ENCODE measurements around the gene C5orf24. TPM values are rescaled to one million over a fixed set of nuclear protein-coding genes. Genes with fewer than 3 reads are reported as not detected.

The C5orf24 gene
- total and polyA plus RNA-seq, 10 of the 15 experiments (the other 5 are each of a cell fraction or from before 2014, with no cell fraction given): 5.4 to 26.8 (median 15.6) TPM

DNA sequence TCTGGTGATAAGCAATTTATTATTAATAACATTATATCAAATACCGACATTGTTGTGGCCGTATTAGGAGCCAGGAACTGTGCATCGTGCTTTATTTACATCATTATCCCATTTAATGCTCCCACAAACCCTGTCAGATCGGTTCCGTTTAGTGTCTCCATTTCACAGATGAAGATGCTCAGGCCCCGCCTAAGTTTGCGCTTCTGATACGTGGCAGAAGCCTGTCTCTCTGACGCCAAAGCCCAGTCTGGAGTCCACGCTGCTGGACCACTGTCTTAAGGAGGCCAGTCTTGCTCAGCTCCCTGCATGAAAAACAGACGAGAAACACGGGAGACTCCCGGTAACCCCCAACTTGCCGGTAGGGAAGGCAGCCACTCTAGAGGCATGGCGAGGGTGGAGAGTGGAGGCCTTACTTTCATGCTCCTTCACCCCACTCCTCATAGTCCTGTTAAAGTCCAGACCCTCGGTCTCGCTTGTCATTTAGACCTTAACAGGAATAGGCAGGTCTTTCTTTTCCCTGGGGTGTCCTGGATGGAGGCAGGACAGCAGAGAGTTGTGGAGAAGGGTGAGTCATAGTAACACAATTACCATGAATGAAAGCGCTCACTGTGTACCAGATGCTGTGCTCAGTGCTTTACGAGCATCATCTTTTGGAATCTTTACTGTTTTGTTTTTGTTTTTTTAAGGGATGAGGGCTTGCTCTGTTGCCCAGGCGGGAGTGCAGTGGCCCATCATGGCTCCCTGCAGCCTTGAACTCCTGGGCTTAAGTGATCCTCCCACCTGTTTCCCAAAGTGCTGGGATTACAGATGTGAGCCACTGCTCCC lies 29.3 kb downstream of the C5orf24 start:
- no peaks in the 10 kb centered on the region for H3K36me3 ChIP-seq (ENCODE audit: control insufficient read depth in 2 of 2, insufficient read depth in 2 of 2, low read length in 1 of 2)
- no TSS peak for BruUV-seq (replicated peaks)
- H2AFZ ChIP-seq (ENCODE audit: control insufficient read depth, low read depth, low read length): peak overlapping the region; percentile 66
- no peak for FAIRE-seq
- in situ Hi-C loops (cut with MboI) (no loop called here), intact Hi-C loops (cut with micrococcal nuclease; ENCODE audit: unreplicated experiment) (loop anchor here (1.0 kb wide), 1 partner anchor 30 kb away; the partner anchor contains the start of gene PCBD2)
- H3K4me2 ChIP-seq (ENCODE audit: control insufficient read depth, insufficient read depth): peak overlapping the region; percentile 93
- SMC1A ChIA-PET (ENCODE audit: uncharacterized antibody, unreplicated experiment): interaction anchor here (0.6 kb wide), 1 partner anchor 9 kb away, joined by 3 read pairs; no protein-coding TSS in a partner anchor
- H3K27me3 ChIP-seq (replicated peaks in 1 of 2; ENCODE audit: control insufficient read depth in 2 of 2, insufficient read depth in 2 of 2, low read length in 1 of 2): no peaks in the 10 kb centered on the region
- H3K4me3 ChIP-seq: peak overlapping the region; percentile 83
- peak overlapping the region; percentile 88 for H3K27ac ChIP-seq (ENCODE audit: control insufficient read depth, insufficient read depth)
- POLR2A ChIA-PET: interaction anchor here (0.7 to 1.6 kb wide), 3 partner anchors 28 to 137 kb away, joined by 3 to 9 read pairs (median 3); partner anchors contain the start of genes C5orf24 and CAMLG
- CTCF ChIA-PET: no interaction called here
- H3K9me3 ChIP-seq (replicated peaks; ENCODE audit: control insufficient read depth, insufficient read depth, low read length): no peaks in the 10 kb centered on the region
- 1% methylated on average over 20 of the region's 20 CpGs for WGBS (ENCODE audit: insufficient coverage, insufficient replicate concordance, low lambda C conversion rate, missing lambda C conversion rate)
- peak overlapping the region; percentile 83 for H3K9ac ChIP-seq (ENCODE audit: control insufficient read depth, insufficient read depth, low read length)
- H3K79me2 ChIP-seq (ENCODE audit: control insufficient read depth, insufficient read depth, low read length): peaks cover 39% of the 10 kb centered on the region
- no peaks in the 10 kb centered on the region for H4K20me1 ChIP-seq (ENCODE audit: control insufficient read depth, insufficient read depth)
- peaks cover 18% of the 10 kb centered on the region for H3K4me1 ChIP-seq (ENCODE audit: control insufficient read depth, insufficient read depth, low read length)
- peak; percentile 57 for ATAC-seq
- no peak for DNase-seq (ENCODE audit: low read depth, low spot score)
- RAD21 ChIA-PET (ENCODE audit: unreplicated experiment): interaction anchor here (1.6 kb wide), 1 partner anchor 29 kb away, joined by 10 read pairs; the partner anchor contains the start of gene PCBD2
- TF ChIP-seq SUPT20H (IDR thresholded peaks at IDR 0.05; ENCODE audit: borderline replicate concordance, control insufficient read depth, low read depth, low read length) (no peak), KDM1A (IDR thresholded peaks at IDR 0.05; ENCODE audit: borderline replicate concordance) (no peak), YBX1 (IDR thresholded peaks at IDR 0.05) (no peak), ZNF24 (IDR thresholded peaks at IDR 0.05) (no peak), HCFC1 (IDR thresholded peaks at IDR 0.05; ENCODE audit: low read length) (no peak), RAD51 (IDR thresholded peaks at IDR 0.05) (no peak), ETV6 (conservative IDR thresholded peaks at IDR 0.05 in 1 of 2, IDR thresholded peaks at IDR 0.05 in 1 of 2; ENCODE audit: borderline replicate concordance in 1 of 2, low read depth in 1 of 2) (no peak), BRCA1 (IDR thresholded peaks at IDR 0.05; ENCODE audit: low read depth, low read length) (no peak), MYC (IDR thresholded peaks at IDR 0.05; ENCODE audit: insufficient read depth, insufficient read length, insufficient replicate concordance, low read length, severe bottlenecking) (no peak), BMI1 (IDR thresholded peaks at IDR 0.05; ENCODE audit: borderline replicate concordance) (no peak), NBN (IDR thresholded peaks at IDR 0.05) (no peak)
- TF ChIP-seq, protein P1, sequence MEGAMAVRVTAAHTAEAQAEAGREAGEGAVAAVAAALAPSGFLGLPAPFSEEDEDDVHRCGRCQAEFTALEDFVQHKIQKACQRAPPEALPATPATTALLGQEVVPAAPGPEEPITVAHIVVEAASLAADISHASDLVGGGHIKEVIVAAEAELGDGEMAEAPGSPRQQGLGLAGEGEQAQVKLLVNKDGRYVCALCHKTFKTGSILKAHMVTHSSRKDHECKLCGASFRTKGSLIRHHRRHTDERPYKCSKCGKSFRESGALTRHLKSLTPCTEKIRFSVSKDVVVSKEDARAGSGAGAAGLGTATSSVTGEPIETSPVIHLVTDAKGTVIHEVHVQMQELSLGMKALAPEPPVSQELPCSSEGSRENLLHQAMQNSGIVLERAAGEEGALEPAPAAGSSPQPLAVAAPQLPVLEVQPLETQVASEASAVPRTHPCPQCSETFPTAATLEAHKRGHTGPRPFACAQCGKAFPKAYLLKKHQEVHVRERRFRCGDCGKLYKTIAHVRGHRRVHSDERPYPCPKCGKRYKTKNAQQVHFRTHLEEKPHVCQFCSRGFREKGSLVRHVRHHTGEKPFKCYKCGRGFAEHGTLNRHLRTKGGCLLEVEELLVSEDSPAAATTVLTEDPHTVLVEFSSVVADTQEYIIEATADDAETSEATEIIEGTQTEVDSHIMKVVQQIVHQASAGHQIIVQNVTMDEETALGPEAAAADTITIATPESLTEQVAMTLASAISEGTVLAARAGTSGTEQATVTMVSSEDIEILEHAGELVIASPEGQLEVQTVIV (IDR thresholded peaks at IDR 0.05; ENCODE audit: borderline replicate concordance, partially characterized antibody): no peak
- TF ChIP-seq, protein P2, sequence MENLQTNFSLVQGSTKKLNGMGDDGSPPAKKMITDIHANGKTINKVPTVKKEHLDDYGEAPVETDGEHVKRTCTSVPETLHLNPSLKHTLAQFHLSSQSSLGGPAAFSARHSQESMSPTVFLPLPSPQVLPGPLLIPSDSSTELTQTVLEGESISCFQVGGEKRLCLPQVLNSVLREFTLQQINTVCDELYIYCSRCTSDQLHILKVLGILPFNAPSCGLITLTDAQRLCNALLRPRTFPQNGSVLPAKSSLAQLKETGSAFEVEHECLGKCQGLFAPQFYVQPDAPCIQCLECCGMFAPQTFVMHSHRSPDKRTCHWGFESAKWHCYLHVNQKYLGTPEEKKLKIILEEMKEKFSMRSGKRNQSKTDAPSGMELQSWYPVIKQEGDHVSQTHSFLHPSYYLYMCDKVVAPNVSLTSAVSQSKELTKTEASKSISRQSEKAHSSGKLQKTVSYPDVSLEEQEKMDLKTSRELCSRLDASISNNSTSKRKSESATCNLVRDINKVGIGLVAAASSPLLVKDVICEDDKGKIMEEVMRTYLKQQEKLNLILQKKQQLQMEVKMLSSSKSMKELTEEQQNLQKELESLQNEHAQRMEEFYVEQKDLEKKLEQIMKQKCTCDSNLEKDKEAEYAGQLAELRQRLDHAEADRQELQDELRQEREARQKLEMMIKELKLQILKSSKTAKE (IDR thresholded peaks at IDR 0.05; ENCODE audit: low read depth, poor library complexity, severe bottlenecking): no peak
- TF ChIP-seq, protein P3, sequence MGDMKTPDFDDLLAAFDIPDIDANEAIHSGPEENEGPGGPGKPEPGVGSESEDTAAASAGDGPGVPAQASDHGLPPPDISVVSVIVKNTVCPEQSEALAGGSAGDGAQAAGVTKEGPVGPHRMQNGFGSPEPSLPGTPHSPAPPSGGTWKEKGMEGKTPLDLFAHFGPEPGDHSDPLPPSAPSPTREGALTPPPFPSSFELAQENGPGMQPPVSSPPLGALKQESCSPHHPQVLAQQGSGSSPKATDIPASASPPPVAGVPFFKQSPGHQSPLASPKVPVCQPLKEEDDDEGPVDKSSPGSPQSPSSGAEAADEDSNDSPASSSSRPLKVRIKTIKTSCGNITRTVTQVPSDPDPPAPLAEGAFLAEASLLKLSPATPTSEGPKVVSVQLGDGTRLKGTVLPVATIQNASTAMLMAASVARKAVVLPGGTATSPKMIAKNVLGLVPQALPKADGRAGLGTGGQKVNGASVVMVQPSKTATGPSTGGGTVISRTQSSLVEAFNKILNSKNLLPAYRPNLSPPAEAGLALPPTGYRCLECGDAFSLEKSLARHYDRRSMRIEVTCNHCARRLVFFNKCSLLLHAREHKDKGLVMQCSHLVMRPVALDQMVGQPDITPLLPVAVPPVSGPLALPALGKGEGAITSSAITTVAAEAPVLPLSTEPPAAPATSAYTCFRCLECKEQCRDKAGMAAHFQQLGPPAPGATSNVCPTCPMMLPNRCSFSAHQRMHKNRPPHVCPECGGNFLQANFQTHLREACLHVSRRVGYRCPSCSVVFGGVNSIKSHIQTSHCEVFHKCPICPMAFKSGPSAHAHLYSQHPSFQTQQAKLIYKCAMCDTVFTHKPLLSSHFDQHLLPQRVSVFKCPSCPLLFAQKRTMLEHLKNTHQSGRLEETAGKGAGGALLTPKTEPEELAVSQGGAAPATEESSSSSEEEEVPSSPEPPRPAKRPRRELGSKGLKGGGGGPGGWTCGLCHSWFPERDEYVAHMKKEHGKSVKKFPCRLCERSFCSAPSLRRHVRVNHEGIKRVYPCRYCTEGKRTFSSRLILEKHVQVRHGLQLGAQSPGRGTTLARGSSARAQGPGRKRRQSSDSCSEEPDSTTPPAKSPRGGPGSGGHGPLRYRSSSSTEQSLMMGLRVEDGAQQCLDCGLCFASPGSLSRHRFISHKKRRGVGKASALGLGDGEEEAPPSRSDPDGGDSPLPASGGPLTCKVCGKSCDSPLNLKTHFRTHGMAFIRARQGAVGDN (IDR thresholded peaks at IDR 0.05): peak; percentile 40; the same call in 1 of the 2 replicates

Data from GM12878 (cell line).